GM20431 (cell line): ENCODE results near the gene RAI1.

Experiments used
- in situ Hi-C: fragments of 300-500 bp; cut with MseI, MboI; formaldehyde crosslinking; loops from one replicate; pipeline ENCODE4 v1.15.0; 2020; ENCODE audit warnings: low sequenced_read_pairs; ENCODE audit not compliant: unreplicated experiment

RAI1 gene

GRCh38 chr17:17677299-17678040, 3.8 kb upstream of the RAI1 start:
- in situ Hi-C loops: loop anchor here (10.0 to 25.0 kb wide), 2 partner anchors 177 to 360 kb away; partner anchors contain the start of genes ATPAF2 and GID4

GRCh38 chr17:17678063-17678699, 3.1 kb upstream of the RAI1 start:
- in situ Hi-C loops: loop anchor here (10.0 to 25.0 kb wide), 2 partner anchors 177 to 359 kb away; partner anchors contain the start of genes ATPAF2 and GID4

- in situ Hi-C loops: loop anchor here (10.0 to 25.0 kb wide), 2 partner anchors 176 to 358 kb away; partner anchors contain the start of genes ATPAF2 and GID4
Measured at GRCh38 chr17:17679243-17679642, 2.0 kb upstream of the RAI1 start.

GRCh38 chr17:17679748-17680147, 1.5 kb upstream of the RAI1 start:
- in situ Hi-C loops: loop anchor here (10.0 to 25.0 kb wide), 2 partner anchors 175 to 358 kb away; partner anchors contain the start of genes ATPAF2 and GID4

- in situ Hi-C loops: loop anchor here (25.0 kb wide), 1 partner anchor 357 kb away; the partner anchor contains the start of genes ATPAF2 and GID4
Measured at GRCh38 chr17:17680477-17681186, 626 bp upstream of the RAI1 start.

- in situ Hi-C loops: loop anchor here (25.0 kb wide), 1 partner anchor 355 kb away; the partner anchor contains the start of genes ATPAF2 and GID4
Measured at GRCh38 chr17:17681744-17682292, 560 bp downstream of the RAI1 start.

GRCh38 chr17:17682293-17682736, 1.1 kb downstream of the RAI1 start:
- in situ Hi-C loops: loop anchor here (25.0 kb wide), 1 partner anchor 355 kb away; the partner anchor contains the start of genes ATPAF2 and GID4

- in situ Hi-C loops: loop anchor here (25.0 kb wide), 1 partner anchor 354 kb away; the partner anchor contains the start of genes ATPAF2 and GID4
Measured at GRCh38 chr17:17682737-17683680, 1.8 kb downstream of the RAI1 start.

- in situ Hi-C loops: loop anchor here (25.0 kb wide), 1 partner anchor 353 kb away; the partner anchor contains the start of genes ATPAF2 and GID4
Measured at GRCh38 chr17:17683710-17684365, 2.6 kb downstream of the RAI1 start.

- in situ Hi-C loops: loop anchor here (25.0 kb wide), 1 partner anchor 352 kb away; the partner anchor contains the start of genes ATPAF2 and GID4
Measured at GRCh38 chr17:17684906-17685774, 3.9 kb downstream of the RAI1 start.

- in situ Hi-C loops: loop anchor here (25.0 kb wide), 1 partner anchor 351 kb away; the partner anchor contains the start of genes ATPAF2 and GID4
Measured at GRCh38 chr17:17685775-17686291, 4.6 kb downstream of the RAI1 start.

GRCh38 chr17:17689312-17689711, 8.1 kb downstream of the RAI1 start:
- in situ Hi-C loops: loop anchor here (25.0 kb wide), 1 partner anchor 348 kb away; the partner anchor contains the start of genes ATPAF2 and GID4

GRCh38 chr17:17690233-17690632, 9.0 kb downstream of the RAI1 start:
- in situ Hi-C loops: loop anchor here (25.0 kb wide), 1 partner anchor 347 kb away; the partner anchor contains the start of genes ATPAF2 and GID4

- in situ Hi-C loops: loop anchor here (25.0 kb wide), 1 partner anchor 346 kb away; the partner anchor contains the start of genes ATPAF2 and GID4
Measured at GRCh38 chr17:17691468-17692263, 10.4 kb downstream of the RAI1 start.

- in situ Hi-C loops: loop anchor here (25.0 kb wide), 1 partner anchor 345 kb away; the partner anchor contains the start of genes ATPAF2 and GID4
Measured at GRCh38 chr17:17692353-17693252, 11.3 kb downstream of the RAI1 start.
